Keratinocyte (primary cell): ENCODE measurements around the gene FICD. TPM values are rescaled to one million over a fixed set of nuclear protein-coding genes. Genes with fewer than 3 reads are reported as not detected.

ENCODE experiments used
- DNase-seq: peaks from one replicate; pipeline ENCODE4 v3.0.0-alpha.2; 2011; ENCODE audit warnings: low read depth, missing footprints, low spot score
- FAIRE-seq: peaks from 2 replicates; lab custom pipeline; 2011; peaks lifted over from hg19 to GRCh38; lab: Jason Lieb, UNC
- H2AFZ ChIP-seq: 2 replicates; pipeline ENCODE4 v1.6.0; 2012; ENCODE audit warnings: low read length, control low read depth, inconsistent platforms; ENCODE audit not compliant: control insufficient read depth
- H3K27ac ChIP-seq: 2 replicates; pipeline ENCODE4 v1.5.1; 2011; ENCODE audit warnings: low read length; ENCODE audit not compliant: control insufficient read depth, insufficient read depth
- H3K27me3 ChIP-seq: 3 replicates; pipeline ENCODE4 v1.6.0; 2011; ENCODE audit warnings: low read length; ENCODE audit not compliant: control insufficient read depth, insufficient read depth; ENCODE audit errors: extremely low read depth
- H3K36me3 ChIP-seq, 2 experiments: 2 replicates in 1 of 2; 3 replicates in 1 of 2; pipeline ENCODE4 v1.5.1; 2011; ENCODE audit warnings: low read length in 2 of 2, mild to moderate bottlenecking in 1 of 2; ENCODE audit not compliant: control insufficient read depth in 2 of 2, insufficient read depth in 2 of 2; ENCODE audit errors: extremely low read depth in 1 of 2
- H3K4me1 ChIP-seq: 3 replicates; pipeline ENCODE4 v1.5.1; 2011; ENCODE audit warnings: low read length; ENCODE audit not compliant: control insufficient read depth, insufficient read depth; ENCODE audit errors: extremely low read depth
- H3K4me2 ChIP-seq: 3 replicates; pipeline ENCODE4 v1.6.0; 2011; ENCODE audit warnings: low read depth, low read length; ENCODE audit not compliant: control insufficient read depth, insufficient read depth; ENCODE audit errors: extremely low read depth
- H3K4me3 ChIP-seq, 3 experiments: fragments of 200-600 bp in 1 of 3; sonication (generic) in 1 of 3; 2 replicates in 2 of 3; 3 replicates in 1 of 3; pipeline ENCODE4 v1.5.1; 2011 to 2016; ENCODE audit warnings: low read length in 3 of 3, mild to moderate bottlenecking in 3 of 3, control low read depth in 2 of 3, inconsistent platforms in 1 of 3, low read depth in 1 of 3, mixed read lengths in 1 of 3, mixed run types in 1 of 3, moderate library complexity in 1 of 3; ENCODE audit not compliant: control insufficient read depth in 2 of 3, insufficient read depth in 2 of 3; ENCODE audit errors: extremely low read depth in 1 of 3
- H3K79me2 ChIP-seq: 2 replicates; pipeline ENCODE4 v1.6.0; 2012; ENCODE audit warnings: low read length; ENCODE audit not compliant: control insufficient read depth, insufficient read depth
- H3K9ac ChIP-seq: 3 replicates; pipeline ENCODE4 v1.6.0; 2011; ENCODE audit warnings: low read length; ENCODE audit not compliant: control insufficient read depth, insufficient read depth; ENCODE audit errors: extremely low read depth
- H3K9me1 ChIP-seq: 3 replicates; pipeline ENCODE4 v1.6.0; 2011; ENCODE audit warnings: low read length; ENCODE audit not compliant: control insufficient read depth, insufficient read depth; ENCODE audit errors: extremely low read depth
- H3K9me3 ChIP-seq: 2 replicates; pipeline ENCODE4 v1.5.1; 2012; ENCODE audit warnings: low read depth, low read length; ENCODE audit not compliant: control insufficient read depth
- H4K20me1 ChIP-seq: 3 replicates; pipeline ENCODE4 v1.6.0; 2011; ENCODE audit warnings: low read length; ENCODE audit not compliant: control insufficient read depth, insufficient read depth; ENCODE audit errors: extremely low read depth
- CTCF ChIP-seq, 3 experiments: IDR thresholded peaks in 1 of 3; conservative IDR thresholded peaks in 1 of 3; optimal IDR thresholded peaks in 1 of 3; 2 replicates in 2 of 3; 3 replicates in 1 of 3; pipeline versions ENCODE3 to v1.5.1; 2011; ENCODE audit warnings: low read length in 3 of 3, mild to moderate bottlenecking in 3 of 3, moderate library complexity in 2 of 3, control low read depth in 1 of 3, inconsistent platforms in 1 of 3; ENCODE audit not compliant: insufficient read depth in 2 of 3; ENCODE audit errors: extremely low read depth in 1 of 3
- EZH2 ChIP-seq: IDR thresholded peaks from one replicate; pipeline ENCODE4 v1.6.1; 2012; ENCODE audit warnings: inconsistent platforms, mild to moderate bottlenecking, low read length, moderate library complexity
- dilution Hi-C: fragments of 300-500 bp; cut with MboI; formaldehyde crosslinking; loops from one replicate; pipeline ENCODE4 v1.7.0; 2020; ENCODE audit warnings: low sequenced_read_pairs; ENCODE audit not compliant: extremely low pct_ligation_motif_present
- polyA plus RNA-seq, 5 experiments: library from polyadenylated mRNA; depleted of rRNA in 3 of 5; stranded (reverse) in 3 of 5; stranded (forward) in 1 of 5; unstranded in 1 of 5; fragments of >200 nt; gene quantifications; 1 replicate in 1 of 5; 2 replicates in 3 of 5; 3 replicates in 1 of 5; pipeline versions ENCODE4 v1.2.1 to v1.2.3, GENCODE V29; 2011 to 2012; ENCODE audit warnings: missing spikeins in 2 of 5, low read depth in 1 of 5, low replicate concordance in 1 of 5

Gene FICD
- polyA plus RNA-seq, 1 donor (not counting 4 experiments of a cell fraction or from before 2014, with no cell fraction given), result 0.47 TPM

- no peak for TF ChIP-seq CTCF (optimal IDR thresholded peaks at IDR 0.05 in 1 of 3, IDR thresholded peaks at IDR 0.05 in 1 of 3, conservative IDR thresholded peaks at IDR 0.05 in 1 of 3; ENCODE audit: extremely low read depth in 1 of 3, insufficient read depth in 2 of 3, low read length in 3 of 3)
- Histone ChIP-seq H3K4me2 (no peak overlapping the region), H2AFZ (no peak overlapping the region), H3K4me1 (peaks cover 10% of the 10 kb centered on the region), H4K20me1 (no peaks in the 10 kb centered on the region), H3K27ac (no peak overlapping the region), H3K79me2 (no peaks in the 10 kb centered on the region), H3K9me3 (no peaks in the 10 kb centered on the region), H3K27me3 (no peaks in the 10 kb centered on the region), H3K4me3 (no peak overlapping the region), H3K9ac (no peak overlapping the region), H3K9me1 (no peaks in the 10 kb centered on the region), H3K36me3 (no peaks in the 10 kb centered on the region)
- DNase-seq (no peak), FAIRE-seq (no peak)
- dilution Hi-C loops, result no loop called here
Observed at GRCh38 chr12:108477881-108478259, 37.2 kb upstream of the FICD start.

DNA sequence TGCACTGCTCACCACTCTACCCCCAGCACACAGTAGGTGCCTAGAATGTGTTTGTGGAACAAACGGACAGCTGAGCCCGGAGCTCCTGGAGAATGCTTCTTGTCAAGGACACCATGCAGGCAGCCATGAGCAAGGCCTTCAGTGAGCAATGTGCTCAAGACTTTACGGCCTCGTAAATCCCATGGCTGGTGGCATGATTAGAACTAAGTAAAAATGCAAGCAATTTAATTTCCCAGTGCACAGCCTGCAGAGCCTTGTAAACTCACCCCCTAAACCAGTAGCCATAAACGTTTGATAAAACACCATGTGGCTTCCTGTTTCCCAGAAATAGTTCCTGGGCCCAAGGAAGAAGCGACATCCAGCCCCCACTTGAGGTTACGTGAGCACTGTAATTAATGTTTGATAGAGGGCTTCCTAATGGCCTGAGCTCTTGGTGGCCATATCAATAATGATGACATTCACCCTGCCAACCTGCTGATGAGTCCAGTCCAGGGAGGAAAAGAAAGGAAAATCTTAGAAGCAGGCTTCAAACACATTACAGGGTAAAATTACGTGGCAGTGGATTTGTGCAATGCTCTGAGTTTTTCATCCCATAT is 36.4 kb upstream of the FICD start:
- Histone ChIP-seq H3K9me1 (no peaks in the 10 kb centered on the region), H3K4me3 (no peak overlapping the region), H3K9ac (no peak overlapping the region), H3K79me2 (no peaks in the 10 kb centered on the region), H3K4me2 (no peak overlapping the region), H4K20me1 (no peaks in the 10 kb centered on the region), H2AFZ (no peak overlapping the region), H3K4me1 (peaks cover 17% of the 10 kb centered on the region), H3K27me3 (no peaks in the 10 kb centered on the region), H3K27ac (no peak overlapping the region), H3K9me3 (no peaks in the 10 kb centered on the region), H3K36me3 (no peaks in the 10 kb centered on the region)
- dilution Hi-C loops, result no loop called here
- DNase-seq, result no peak
- TF ChIP-seq CTCF (optimal IDR thresholded peaks at IDR 0.05 in 1 of 3, IDR thresholded peaks at IDR 0.05 in 1 of 3, conservative IDR thresholded peaks at IDR 0.05 in 1 of 3; ENCODE audit: extremely low read depth in 1 of 3, insufficient read depth in 2 of 3, low read length in 3 of 3) (no peak), EZH2 (no peak)
- FAIRE-seq, result no peak
